MM.1S (cell line): ENCODE results near the gene CYP27A1.

ENCODE experiments used
- EZH2 ChIP-seq: fragments of 300-600 bp; sonication (generic); optimal IDR thresholded peaks from 2 replicates; pipeline ENCODE3; 2017; ENCODE audit warnings: low read depth, mild to moderate bottlenecking, antibody characterized with exemption, low read length, mixed read lengths
- TF ChIP-seq, protein P1 (sequence below): fragments of 300-600 bp; sonication (generic); IDR thresholded peaks from 2 replicates; pipeline ENCODE4 v1.5.1; 2016; ENCODE audit warnings: antibody characterized with exemption, low read length, mixed read lengths

DNA sequence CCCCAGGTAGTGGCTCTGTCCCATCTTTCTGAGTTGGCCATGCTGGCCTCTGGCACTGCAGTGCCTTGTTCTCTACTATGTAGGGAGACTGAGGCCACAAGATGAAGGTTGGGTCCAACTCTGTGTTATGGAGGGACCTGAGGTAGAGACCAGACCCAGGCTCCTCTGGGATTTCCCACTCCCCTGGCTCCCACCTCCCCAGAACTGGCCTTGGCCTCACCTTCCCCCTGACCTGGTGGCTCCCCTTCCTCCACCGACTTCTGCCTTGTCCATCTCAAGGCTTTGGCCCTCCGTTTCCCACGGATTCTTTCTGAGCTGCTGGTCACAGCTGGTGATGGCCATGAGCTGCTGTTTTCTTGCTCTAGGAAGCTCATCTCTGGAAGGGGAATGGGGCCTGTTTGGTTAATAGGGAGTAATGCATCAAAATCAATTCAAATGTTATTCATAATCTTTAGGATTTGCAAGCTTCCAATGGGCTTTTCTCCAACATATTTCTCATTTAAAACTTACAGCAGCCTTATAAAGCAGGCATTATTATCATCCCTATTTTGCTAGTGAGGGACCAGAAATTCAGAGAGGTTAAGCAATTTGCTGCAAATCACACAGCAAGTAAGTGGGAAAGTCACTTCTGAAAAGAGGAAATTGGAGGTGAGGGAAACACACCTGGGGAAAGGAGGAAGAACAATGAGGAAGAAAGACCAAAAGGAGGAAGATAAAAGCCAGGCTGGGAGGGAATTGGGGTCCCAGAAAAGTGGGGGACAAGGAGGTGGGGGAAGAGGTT, 48.8 kb downstream of the CYP27A1 start:
- TF ChIP-seq, protein P1, sequence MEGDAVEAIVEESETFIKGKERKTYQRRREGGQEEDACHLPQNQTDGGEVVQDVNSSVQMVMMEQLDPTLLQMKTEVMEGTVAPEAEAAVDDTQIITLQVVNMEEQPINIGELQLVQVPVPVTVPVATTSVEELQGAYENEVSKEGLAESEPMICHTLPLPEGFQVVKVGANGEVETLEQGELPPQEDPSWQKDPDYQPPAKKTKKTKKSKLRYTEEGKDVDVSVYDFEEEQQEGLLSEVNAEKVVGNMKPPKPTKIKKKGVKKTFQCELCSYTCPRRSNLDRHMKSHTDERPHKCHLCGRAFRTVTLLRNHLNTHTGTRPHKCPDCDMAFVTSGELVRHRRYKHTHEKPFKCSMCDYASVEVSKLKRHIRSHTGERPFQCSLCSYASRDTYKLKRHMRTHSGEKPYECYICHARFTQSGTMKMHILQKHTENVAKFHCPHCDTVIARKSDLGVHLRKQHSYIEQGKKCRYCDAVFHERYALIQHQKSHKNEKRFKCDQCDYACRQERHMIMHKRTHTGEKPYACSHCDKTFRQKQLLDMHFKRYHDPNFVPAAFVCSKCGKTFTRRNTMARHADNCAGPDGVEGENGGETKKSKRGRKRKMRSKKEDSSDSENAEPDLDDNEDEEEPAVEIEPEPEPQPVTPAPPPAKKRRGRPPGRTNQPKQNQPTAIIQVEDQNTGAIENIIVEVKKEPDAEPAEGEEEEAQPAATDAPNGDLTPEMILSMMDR = no peak
- TF ChIP-seq EZH2 = no peak
